ENCODE data around the gene AGO3.
A peak's percentile ranks its signal among the peaks of the same experiment; 100 is the strongest.
"Not testable (repeated sequence)": the region's sequence is repeated elsewhere in the genome, so short reads cannot be mapped to it uniquely, and the experiment has no call there.

AGO3 gene

GRCh38 chr1:35927472-35927871 lies 3.4 kb upstream of the AGO3 start:
- DNase-seq: no peak

DNA sequence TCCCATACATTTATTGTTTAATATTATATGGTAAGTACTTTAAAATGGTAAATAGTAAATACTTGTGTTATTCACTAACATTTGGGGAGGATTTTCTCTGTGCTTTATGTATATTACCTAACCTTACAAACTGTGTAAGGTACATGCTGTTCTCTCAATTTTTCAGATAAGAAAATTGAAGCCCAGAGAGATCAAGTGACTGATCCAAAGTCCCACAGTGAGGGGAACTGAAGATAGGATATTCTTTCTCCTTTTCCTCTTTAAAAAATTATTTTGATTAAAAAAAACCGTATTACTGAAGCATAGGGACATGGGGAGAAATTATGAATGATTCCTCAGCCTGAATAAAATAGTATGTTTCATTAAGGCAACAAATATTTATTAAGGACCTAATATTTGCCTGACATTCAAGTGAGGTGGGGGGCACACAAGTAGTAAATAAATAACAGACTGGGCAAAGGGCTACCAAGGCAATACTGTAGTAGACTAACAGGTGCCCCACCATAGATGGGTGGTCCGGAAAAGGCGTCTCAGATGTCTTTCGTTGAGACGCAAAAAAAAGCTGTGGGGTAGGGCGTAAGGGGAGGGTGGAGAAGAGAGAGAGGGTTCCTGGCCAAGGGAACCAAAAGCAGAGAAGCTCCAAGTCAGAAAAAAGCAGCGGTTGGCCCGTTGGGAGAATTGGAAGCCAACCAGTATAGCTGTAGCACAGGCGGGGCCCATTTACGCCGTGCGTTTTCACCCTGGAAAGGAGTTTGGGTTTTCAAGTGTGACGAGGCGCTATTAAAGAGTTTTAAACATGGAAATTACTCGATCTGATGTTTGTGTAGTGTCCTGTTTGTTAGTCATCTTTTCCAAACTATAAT lies 944 bp upstream of the AGO3 start:
- DNase-seq: peak; percentile 73

GRCh38 chr1:35931446-35932157 lies 697 bp downstream of the AGO3 start:
- no peak for DNase-seq

- DNase-seq: no peak
Measured at GRCh38 chr1:35932158-35932636, 1.3 kb downstream of the AGO3 start.

DNA sequence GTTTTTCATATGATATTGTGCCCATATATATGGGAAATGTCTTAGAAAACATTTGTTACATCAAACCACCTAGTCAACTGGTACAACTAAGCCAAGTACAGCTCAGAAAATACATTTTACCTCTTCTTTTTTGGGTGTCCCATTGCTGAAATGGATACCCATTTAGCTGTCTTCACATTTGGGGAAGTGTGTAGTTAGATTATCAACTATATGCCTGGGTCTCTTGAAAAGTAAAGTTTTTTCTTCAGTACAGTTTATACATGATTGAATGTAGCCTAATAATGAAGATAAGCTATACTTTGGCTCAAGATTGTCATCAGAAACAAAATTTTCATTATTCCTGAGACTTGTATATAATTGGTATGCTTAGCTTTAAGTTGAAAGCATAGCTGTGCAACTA lies 2.0 kb downstream of the AGO3 start:
- DNase-seq: no peak

DNA sequence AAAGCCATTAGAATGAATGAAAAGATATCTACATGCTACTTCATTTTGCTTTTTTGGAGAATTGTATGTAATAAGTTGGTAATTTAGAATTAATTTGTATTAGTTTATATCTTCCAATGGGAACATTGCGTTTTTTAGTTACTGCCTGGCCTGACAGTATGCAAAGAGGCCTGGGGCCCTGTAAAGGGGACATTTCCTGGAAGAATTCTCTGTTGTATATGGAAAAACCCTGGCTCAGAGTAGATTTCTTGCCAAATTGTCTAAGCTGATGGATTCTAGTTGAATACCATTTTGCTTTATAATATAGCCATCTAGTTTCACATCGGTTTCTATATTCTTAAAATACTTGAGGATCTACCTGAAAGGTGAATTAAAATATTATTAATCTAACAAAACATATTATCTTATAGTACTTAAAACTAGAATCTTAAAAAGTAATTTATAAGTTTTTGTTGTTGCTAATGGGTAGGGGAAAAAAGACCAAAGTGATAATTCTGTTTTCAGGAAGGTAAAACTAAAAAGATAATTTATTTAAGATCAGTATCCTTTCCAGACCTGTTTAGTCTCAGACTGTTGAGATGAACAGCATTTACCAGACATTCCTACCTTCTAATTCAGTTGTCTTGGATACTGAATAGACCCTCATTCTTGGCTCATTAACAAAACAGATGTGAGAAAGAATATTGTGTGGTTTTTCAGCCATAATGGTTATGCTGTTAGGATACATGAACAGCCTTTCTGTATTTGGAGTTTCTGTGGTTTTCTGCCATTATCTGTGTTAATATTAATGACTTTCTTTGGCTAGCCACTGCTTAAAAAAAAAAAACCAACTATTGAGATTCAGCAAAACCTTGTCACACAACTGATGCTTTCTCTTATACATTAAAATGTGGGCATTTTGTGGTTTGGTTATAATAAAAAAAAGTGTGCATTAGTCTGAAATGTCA lies 4.8 kb downstream of the AGO3 start:
- no peak for DNase-seq

DNA sequence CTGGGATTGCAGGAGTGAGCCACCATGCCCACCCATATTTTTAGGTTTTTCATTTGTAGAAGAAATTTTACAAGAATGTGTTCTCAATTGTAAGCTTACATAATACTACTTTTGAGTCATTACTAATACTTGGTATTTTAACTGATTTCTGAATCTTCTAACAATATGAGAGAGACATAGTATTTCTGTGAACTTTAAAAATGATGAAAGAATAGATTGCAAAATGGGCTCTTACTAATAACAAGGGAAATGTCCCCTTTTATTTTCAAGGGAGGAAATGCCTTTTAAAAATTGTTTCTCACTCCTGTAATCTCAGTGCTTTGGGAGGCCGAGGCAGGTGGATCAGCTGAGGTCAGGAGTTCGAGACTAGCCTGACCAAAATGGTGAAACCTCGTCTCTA lies 5.9 kb downstream of the AGO3 start:
- no peak for DNase-seq

DNA sequence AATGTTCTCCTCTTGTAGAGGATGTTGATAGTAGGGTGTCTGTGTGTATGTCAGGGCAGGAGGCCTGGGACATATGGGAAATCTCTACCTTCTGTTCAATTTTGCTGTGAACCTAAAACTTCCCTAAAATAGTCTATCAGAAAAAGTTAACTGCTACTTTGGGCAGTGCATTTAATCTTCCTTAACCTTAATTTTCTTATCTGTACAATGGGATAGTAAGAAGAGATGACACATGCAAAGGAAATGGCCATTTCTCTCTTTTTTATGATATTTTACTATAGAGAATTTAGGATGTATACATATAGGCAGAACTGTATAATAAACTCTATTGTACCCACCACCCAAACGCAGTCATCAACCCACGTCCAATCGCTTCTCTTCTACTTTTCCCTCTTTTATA lies 8.6 kb downstream of the AGO3 start:
- DNase-seq: no peak

DNA sequence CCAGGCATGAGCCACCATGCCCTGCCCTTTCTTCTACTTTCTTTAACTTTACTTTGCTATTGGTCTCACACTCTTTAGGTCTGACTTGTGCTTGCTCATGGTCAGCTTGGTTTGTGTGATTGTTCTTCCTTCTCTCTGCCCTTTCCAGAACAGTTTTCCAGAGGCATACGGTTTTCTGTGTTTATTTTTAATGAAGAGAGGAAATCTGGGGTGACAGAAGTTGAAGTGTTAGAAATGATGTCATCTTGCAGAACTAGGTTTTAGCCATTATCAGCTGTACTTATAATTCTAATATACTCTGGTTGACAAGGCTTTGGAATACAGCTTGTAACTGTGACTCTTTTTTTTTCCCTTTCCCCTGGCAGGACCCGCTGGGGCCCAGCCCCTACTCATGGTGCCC lies 14.4 kb downstream of the AGO3 start:
- DNase-seq: no peak

DNA sequence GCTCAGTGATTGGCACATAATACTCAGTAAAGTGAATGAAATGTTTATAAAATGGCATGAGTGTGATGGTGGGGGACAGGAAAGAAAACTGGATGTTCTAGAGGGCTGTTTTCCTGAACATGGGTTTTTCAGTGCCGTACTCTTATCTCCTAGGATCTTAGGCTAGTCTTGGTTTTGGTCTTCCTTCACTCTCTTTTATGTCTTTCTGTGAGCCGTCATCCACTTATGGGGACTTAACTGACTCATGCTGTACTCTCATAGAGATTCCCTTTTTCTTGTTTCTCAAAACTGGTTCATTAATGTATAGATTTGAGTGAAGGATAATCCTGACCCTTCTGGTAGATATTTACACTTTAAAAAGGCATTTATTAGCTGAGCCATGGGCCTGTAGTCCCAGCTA lies 16.6 kb downstream of the AGO3 start:
- no peak for DNase-seq

DNA sequence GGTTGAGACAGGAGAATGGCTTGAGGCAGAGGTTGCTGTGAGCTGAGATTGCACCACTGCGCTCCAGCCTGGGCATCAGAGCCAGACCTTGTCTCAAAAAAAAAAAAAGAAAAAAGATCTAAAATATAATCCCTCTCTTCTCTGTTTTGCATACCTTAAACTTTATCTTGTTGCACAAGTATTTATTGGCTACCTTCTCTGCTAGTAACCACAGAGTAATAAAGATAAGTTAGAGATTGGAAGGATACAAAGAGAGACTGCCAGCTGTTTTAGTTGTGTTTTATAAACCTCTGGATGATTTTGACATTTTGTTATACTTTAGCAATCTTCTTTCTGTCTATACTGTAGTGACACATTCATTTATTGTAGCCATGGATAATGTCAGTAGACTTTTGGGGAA lies 27.7 kb downstream of the AGO3 start:
- no peak for DNase-seq

DNA sequence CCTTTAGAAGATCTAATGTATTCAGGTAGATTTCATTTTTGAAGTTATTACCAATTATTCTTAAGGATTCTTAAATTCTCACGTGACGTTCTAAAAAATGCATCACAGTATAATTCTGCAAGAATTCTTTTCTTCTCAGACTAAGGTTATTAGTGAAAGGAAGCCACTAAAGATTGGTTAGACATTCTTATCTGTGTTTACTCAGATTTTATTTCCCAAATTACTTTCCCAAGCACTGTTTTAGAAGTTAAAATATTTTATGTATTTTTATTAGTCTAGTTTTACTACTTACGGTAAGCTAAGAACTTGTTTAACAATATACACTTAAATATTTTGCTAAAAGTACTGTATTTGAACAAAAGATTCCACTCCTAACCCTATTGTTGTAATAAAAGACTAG lies 28.4 kb downstream of the AGO3 start:
- no peak for DNase-seq

DNA sequence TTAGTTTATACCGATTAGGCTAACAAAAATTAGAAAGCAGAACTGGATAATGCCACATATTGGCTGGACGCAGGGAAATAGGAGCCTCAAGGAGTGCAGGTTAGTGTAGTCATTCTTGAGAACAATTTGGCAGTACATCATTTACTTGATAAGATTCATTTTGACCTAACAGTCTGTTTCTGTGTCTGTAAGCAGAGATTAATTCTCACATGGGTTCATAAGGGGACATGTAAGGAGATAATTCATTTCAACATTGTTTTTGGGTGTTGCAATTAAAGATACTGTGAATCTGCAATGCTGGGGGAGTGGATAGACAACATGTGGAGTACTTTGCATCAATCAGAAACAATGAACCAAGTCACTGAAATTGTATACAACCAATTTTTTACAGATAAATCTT lies 32.0 kb downstream of the AGO3 start:
- DNase-seq: no peak

GRCh38 chr1:35964277-35964676 lies 33.4 kb downstream of the AGO3 start:
- not testable (repeated sequence) for DNase-seq

DNA sequence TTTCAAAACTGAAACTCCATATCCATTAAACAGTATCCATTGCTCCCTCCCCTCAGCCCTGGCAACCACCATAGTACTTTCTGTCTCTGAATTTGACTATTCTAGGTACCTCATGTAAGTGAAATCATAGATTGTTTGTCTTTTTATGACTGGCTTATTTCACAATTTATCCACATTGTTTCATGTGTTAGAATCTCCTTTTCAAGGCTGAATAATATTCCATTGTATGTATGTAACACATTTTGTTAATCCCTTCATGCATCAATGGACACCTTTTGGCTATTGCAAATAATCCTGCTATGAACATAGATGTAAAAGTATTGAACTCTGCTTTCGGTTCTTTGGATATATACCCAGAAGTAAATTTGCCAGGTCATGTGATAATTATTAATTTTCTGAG lies 37.5 kb downstream of the AGO3 start:
- DNase-seq: no peak

- no peak for DNase-seq
Measured at GRCh38 chr1:35971601-35972000, 40.7 kb downstream of the AGO3 start.

DNA sequence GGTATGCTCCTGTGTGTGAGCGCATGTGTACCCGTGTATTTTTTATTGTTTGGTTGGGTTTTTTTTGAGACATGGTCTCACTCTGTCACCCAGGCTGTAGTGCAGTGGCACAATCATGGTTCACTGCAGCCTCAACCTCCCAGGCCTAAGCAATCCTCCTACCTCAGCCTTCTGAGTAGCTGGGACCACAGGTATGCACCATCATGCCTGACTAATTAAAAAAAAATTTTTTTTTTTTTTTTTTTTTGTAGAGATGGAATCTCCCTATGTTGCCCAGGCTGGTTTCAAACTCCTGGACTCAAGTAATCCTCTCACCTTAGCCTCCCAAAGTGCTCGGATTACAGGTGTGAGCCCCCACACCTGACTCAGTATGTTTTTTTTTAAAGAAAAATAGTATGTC lies 41.7 kb downstream of the AGO3 start:
- DNase-seq: not testable (repeated sequence)

GRCh38 chr1:35980090-35980489 lies 49.2 kb downstream of the AGO3 start:
- DNase-seq: no peak

DNA sequence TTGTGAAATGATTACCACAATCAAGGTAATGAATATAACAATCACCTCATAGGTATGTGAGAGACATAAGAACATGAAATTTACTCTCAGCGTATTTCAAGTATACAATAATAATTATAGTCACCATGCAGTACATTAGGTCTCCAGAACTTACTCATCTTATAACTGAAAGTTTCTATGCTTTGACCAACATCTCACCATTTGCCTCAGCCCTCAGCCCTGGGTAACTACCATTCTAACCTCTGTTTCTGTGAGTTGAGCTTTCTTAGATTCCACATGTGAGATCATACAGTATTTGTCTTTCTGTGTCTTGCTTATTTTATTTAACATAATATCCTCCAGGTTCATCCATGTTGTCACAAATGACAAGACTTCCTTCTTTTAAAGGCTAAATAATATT lies 57.3 kb downstream of the AGO3 start:
- DNase-seq: no peak

GRCh38 chr1:36006941-36007500 lies 76.1 kb downstream of the AGO3 start:
- DNase-seq: no peak

DNA sequence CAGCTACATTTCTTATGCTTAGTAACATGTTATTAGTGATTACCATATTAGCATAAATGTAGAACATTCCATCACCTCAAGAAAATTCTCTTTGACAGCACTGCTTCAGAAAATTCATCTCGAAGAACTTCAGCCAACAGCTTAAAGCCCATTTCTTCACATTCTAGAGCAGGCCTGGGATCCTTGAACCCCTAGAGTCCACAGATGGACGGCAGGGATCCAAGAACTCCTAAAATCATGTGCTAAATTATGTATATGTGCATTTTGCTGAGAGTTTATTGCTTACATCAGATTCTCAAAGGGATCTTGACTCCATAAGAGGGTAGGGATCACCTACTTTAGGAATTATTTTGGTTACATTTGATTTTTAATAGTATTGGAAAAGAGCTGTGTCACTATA lies 76.8 kb downstream of the AGO3 start:
- DNase-seq: no peak

- DNase-seq: no peak
Measured at GRCh38 chr1:36008546-36009197, 77.8 kb downstream of the AGO3 start.

Measured in activated CD8-positive, alpha-beta memory T cell treated with anti-CD3 and anti-CD28 coated beads for 24 hours (primary cell).